CMK (cell line): ENCODE data around the gene KIF22.
"Not testable (repeated sequence)": the region's sequence is repeated elsewhere in the genome, so short reads cannot be mapped to it uniquely, and the experiment has no call there.

Experiments used
- DNase-seq: peaks from one replicate; pipeline ENCODE4 v3.0.0-alpha.2; 2010; ENCODE audit warnings: low read depth

The KIF22 gene

GRCh38 chr16:29815032-29815721, 24.6 kb downstream of the KIF22 start:
- no peak for DNase-seq

GRCh38 chr16:29815793-29816693, 25.5 kb downstream of the KIF22 start, which contains the start of gene PAGR1:
Gene PAGR1, plus strand, starts transcription at chr16:29816152. Its CDS starts 374 bp downstream, at chr16:29816526.
- peak; percentile 97 for DNase-seq

- DNase-seq = no peak
Observed at GRCh38 chr16:29816694-29817441, 26.3 kb downstream of the KIF22 start.

GRCh38 chr16:29818082-29818481, 27.5 kb downstream of the KIF22 start:
- no peak for DNase-seq

GRCh38 chr16:29819506-29819905, 29.0 kb downstream of the KIF22 start:
- no peak for DNase-seq

- no peak for DNase-seq
Observed at GRCh38 chr16:29820271-29820701, 29.7 kb downstream of the KIF22 start, which contains the start of gene MVP. Gene MVP, plus strand, starts transcription at chr16:29820462. Its CDS starts 10,088 bp downstream, at chr16:29830550.

- DNase-seq = no peak
Observed at GRCh38 chr16:29820730-29821642, 30.4 kb downstream of the KIF22 start.

GRCh38 chr16:29821643-29822115, 31.1 kb downstream of the KIF22 start:
- no peak for DNase-seq

GRCh38 chr16:29824589-29825144, 34.1 kb downstream of the KIF22 start:
- no peak for DNase-seq

- no peak for DNase-seq
Observed at GRCh38 chr16:29825145-29826044, 34.8 kb downstream of the KIF22 start.

GRCh38 chr16:29826342-29826695, 35.8 kb downstream of the KIF22 start:
- DNase-seq = no peak

GRCh38 chr16:29830774-29831173, 40.2 kb downstream of the KIF22 start:
- DNase-seq = no peak

GRCh38 chr16:29831490-29831889, 40.9 kb downstream of the KIF22 start:
- DNase-seq = no peak

GRCh38 chr16:29833219-29833618, 42.7 kb downstream of the KIF22 start:
- not testable (repeated sequence) for DNase-seq

- DNase-seq = no peak
Observed at GRCh38 chr16:29834079-29834478, 43.5 kb downstream of the KIF22 start.

- no peak for DNase-seq
Observed at GRCh38 chr16:29835926-29836325, 45.4 kb downstream of the KIF22 start.

- no peak for DNase-seq
Observed at GRCh38 chr16:29836623-29837022, 46.1 kb downstream of the KIF22 start.

GRCh38 chr16:29837841-29838240, 47.3 kb downstream of the KIF22 start:
- no peak for DNase-seq

GRCh38 chr16:29839822-29840221, 49.3 kb downstream of the KIF22 start:
- no peak for DNase-seq

- no peak for DNase-seq
Observed at GRCh38 chr16:29840240-29840639, 49.7 kb downstream of the KIF22 start.
